Measurements from ENCODE around the gene ALPI.
"Not testable (repeated sequence)": the region's sequence is repeated elsewhere in the genome, so short reads cannot be mapped to it uniquely, and the experiment has no call there.

Gene ALPI

GRCh38 chr2:232447091-232447620 is 8.8 kb upstream of the ALPI start:
- Histone ChIP-seq H3K36me3 (no peaks in the 10 kb centered on the region), H3K4me2 (no peak overlapping the region), H3K27ac (no peak overlapping the region), H3K4me1 (peaks cover 4 to 22% (median 10%) of the 10 kb centered on the region in 10 experiments; a peak in 14 of 20 replicates), H4K20me1 (no peaks in the 10 kb centered on the region), H3K9me3 (replicated peaks in 1 of 11) (no peaks in the 10 kb centered on the region), H3K27me3 (no peaks in the 10 kb centered on the region), H3K9ac (no peak overlapping the region), H3K4me3 (no peak overlapping the region)
- no peak for TF ChIP-seq Cebpa-rat (IDR thresholded peaks at IDR 0.05)

- H4K20me1 ChIP-seq, result no peaks in the 10 kb centered on the region; a peak in 1 of 22 replicates
- no peaks in the 10 kb centered on the region for H3K36me3 ChIP-seq
- H3K4me1 ChIP-seq, result peaks cover 4 to 22% (median 10%) of the 10 kb centered on the region in 10 experiments; a peak in 14 of 20 replicates
- H3K4me2 ChIP-seq, result no peak overlapping the region
- no peak overlapping the region for H3K27ac ChIP-seq
- no peak overlapping the region for H3K4me3 ChIP-seq
- H3K27me3 ChIP-seq, result no peaks in the 10 kb centered on the region
- H3K9me3 ChIP-seq (replicated peaks in 1 of 11), result no peaks in the 10 kb centered on the region
- H3K9ac ChIP-seq, result 0 out of 22 replicates have a peak overlapping the region, but pooled peaks of 1 of the 11 experiments have one; percentile 9
- TF ChIP-seq Cebpa-rat (IDR thresholded peaks at IDR 0.05), result no peak
Measured at GRCh38 chr2:232447638-232448303, 8.2 kb upstream of the ALPI start.

- Histone ChIP-seq H3K27me3 (no peaks in the 10 kb centered on the region), H3K9ac (0 out of 22 replicates have a peak overlapping the region, but pooled peaks of 1 of the 11 experiments have one; percentile 9), H3K27ac (no peak overlapping the region), H3K4me2 (no peak overlapping the region), H4K20me1 (no peaks in the 10 kb centered on the region; a peak in 1 of 22 replicates), H3K4me3 (no peak overlapping the region), H3K4me1 (peaks cover 4 to 22% (median 10%) of the 10 kb centered on the region in 10 experiments; a peak in 14 of 20 replicates), H3K9me3 (replicated peaks in 1 of 11) (no peaks in the 10 kb centered on the region), H3K36me3 (no peaks in the 10 kb centered on the region)
- no peak for TF ChIP-seq Cebpa-rat (IDR thresholded peaks at IDR 0.05)
Measured at GRCh38 chr2:232448304-232448690, 7.7 kb upstream of the ALPI start.

- no peak overlapping the region for H3K9ac ChIP-seq
- H3K4me3 ChIP-seq, result no peak overlapping the region
- no peaks in the 10 kb centered on the region for H3K27me3 ChIP-seq
- H3K36me3 ChIP-seq, result no peaks in the 10 kb centered on the region
- TF ChIP-seq Cebpa-rat (IDR thresholded peaks at IDR 0.05), result no peak
- H3K9me3 ChIP-seq (replicated peaks in 1 of 11), result no peaks in the 10 kb centered on the region
- H3K27ac ChIP-seq, result no peak overlapping the region
- H3K4me2 ChIP-seq, result peak overlapping the region in 5 of 11 experiments; percentile 8 to 18 (median 11); a peak in 5 of 22 replicates
- H3K4me1 ChIP-seq, result peaks cover 0 to 12% (median 2%) of the 10 kb centered on the region in 10 experiments; a peak in 4 of 20 replicates
- H4K20me1 ChIP-seq, result no peaks in the 10 kb centered on the region; a peak in 1 of 22 replicates
Measured at GRCh38 chr2:232449964-232450363, 6.0 kb upstream of the ALPI start.

- peaks cover 0 to 12% (median 2%) of the 10 kb centered on the region in 10 experiments; a peak in 4 of 20 replicates for H3K4me1 ChIP-seq
- not testable (repeated sequence) for H3K27me3 ChIP-seq; H3K4me3 ChIP-seq; H3K36me3 ChIP-seq; H4K20me1 ChIP-seq; H3K9ac ChIP-seq; H3K9me3 ChIP-seq (replicated peaks in 1 of 11); H3K27ac ChIP-seq; H3K4me2 ChIP-seq
Measured at GRCh38 chr2:232451645-232452044, 4.3 kb upstream of the ALPI start.

- no peak overlapping the region for H3K4me2 ChIP-seq
- TF ChIP-seq Cebpa-rat (IDR thresholded peaks at IDR 0.05), result no peak
- no peaks in the 10 kb centered on the region for H3K9me3 ChIP-seq (replicated peaks in 1 of 11)
- no peaks in the 10 kb centered on the region for H3K27me3 ChIP-seq
- no peaks in the 10 kb centered on the region; a peak in 2 of 22 replicates for H4K20me1 ChIP-seq
- H3K9ac ChIP-seq, result no peak overlapping the region
- peaks cover 0 to 5% (median 2%) of the 10 kb centered on the region in 10 experiments; a peak in 3 of 20 replicates for H3K4me1 ChIP-seq
- no peaks in the 10 kb centered on the region for H3K36me3 ChIP-seq
- H3K4me3 ChIP-seq, result no peak overlapping the region
- no peak overlapping the region for H3K27ac ChIP-seq
Measured at GRCh38 chr2:232454630-232455029, 1.3 kb upstream of the ALPI start.

- Histone ChIP-seq H3K4me2 (no peak overlapping the region), H3K27ac (no peak overlapping the region), H3K9ac (no peak overlapping the region), H3K4me3 (no peak overlapping the region), H3K27me3 (no peaks in the 10 kb centered on the region), H3K4me1 (no peaks in the 10 kb centered on the region), H3K36me3 (no peaks in the 10 kb centered on the region), H4K20me1 (no peaks in the 10 kb centered on the region; a peak in 2 of 22 replicates), H3K9me3 (replicated peaks in 1 of 11) (no peaks in the 10 kb centered on the region)
- no peak for TF ChIP-seq Cebpa-rat (IDR thresholded peaks at IDR 0.05)
Measured at GRCh38 chr2:232456296-232457120, 555 bp downstream of the ALPI start.

- H3K27me3 ChIP-seq, result no peaks in the 10 kb centered on the region
- H3K4me1 ChIP-seq, result no peaks in the 10 kb centered on the region
- TF ChIP-seq Cebpa-rat (IDR thresholded peaks at IDR 0.05), result no peak
- no peak overlapping the region for H3K4me3 ChIP-seq
- H3K36me3 ChIP-seq, result no peaks in the 10 kb centered on the region
- H3K4me2 ChIP-seq, result no peak overlapping the region
- no peak overlapping the region for H3K9ac ChIP-seq
- H4K20me1 ChIP-seq, result no peaks in the 10 kb centered on the region; a peak in 2 of 22 replicates
- no peak overlapping the region for H3K27ac ChIP-seq
- no peaks in the 10 kb centered on the region for H3K9me3 ChIP-seq (replicated peaks in 1 of 11)
Measured at GRCh38 chr2:232457121-232458011, 1.4 kb downstream of the ALPI start.

Measured in BLaER1 treated with 17β-estradiol and CSF1 and Interleukin-3, amounts not matched to agents 10 nM and 100 nM (cell line).